HEK293 (cell line): ENCODE measurements around the gene PAF1.

Source experiments
- CTCF ChIA-PET: fragments of 350-600 bp; formaldehyde crosslinking; extraction: SDS; loops from one replicate; lab custom pipeline; 2021; ENCODE audit warnings: antibody characterized with exemption; lab: Yijun Ruan, JAX
- POLR2A ChIA-PET: fragments of 300-600 bp; formaldehyde crosslinking; extraction: SDS; loops from one replicate; lab custom pipeline; 2020; ENCODE audit warnings: antibody characterized with exemption, inconsistent platforms; lab: Yijun Ruan, JAX
- H3K27ac ChIP-seq: fragments of 200-500 bp; sonication (Bioruptor generic); 2 replicates; pipeline ENCODE4 v1.5.1; 2014; ENCODE audit warnings: low read depth, low read length, control low read depth, inconsistent platforms; ENCODE audit errors: extremely low read depth
- H3K36me3 ChIP-seq, 2 experiments: fragments of 200-500 bp in 1 of 2; sonication (Bioruptor generic) in 1 of 2; 1 replicate in 1 of 2; 2 replicates in 1 of 2; pipeline ENCODE4 v1.5.1; 2014 to 2017; ENCODE audit warnings: inconsistent platforms in 2 of 2, low read length in 2 of 2; ENCODE audit not compliant: control insufficient read depth in 2 of 2, insufficient read depth in 1 of 2
- H3K4me1 ChIP-seq: fragments of 200-500 bp; sonication (Bioruptor generic); 2 replicates; pipeline ENCODE4 v1.5.1; 2014; ENCODE audit warnings: mild to moderate bottlenecking, low read length, inconsistent platforms; ENCODE audit not compliant: control insufficient read depth, insufficient read depth
- H3K4me3 ChIP-seq: 2 replicates; pipeline ENCODE4 v1.5.1; 2011; ENCODE audit warnings: low read depth, mild to moderate bottlenecking, control low read depth, low read length, moderate library complexity
- H3K9me3 ChIP-seq: fragments of 200-500 bp; sonication (Bioruptor generic); 2 replicates; pipeline ENCODE4 v1.5.1; 2014; ENCODE audit warnings: low read depth, low read length, inconsistent platforms; ENCODE audit not compliant: control insufficient read depth, insufficient read depth
- EGR2 ChIP-seq: fragments of 450-650 bp; formaldehyde crosslinking; IDR thresholded peaks from 2 replicates; pipeline ENCODE4 v1.5.1; 2016; ENCODE audit warnings: low read depth, missing biosample characterization, missing genetic modification characterization
- GLIS2 ChIP-seq: fragments of 450-650 bp; formaldehyde crosslinking; IDR thresholded peaks from 2 replicates; pipeline ENCODE4 v1.5.1; 2016; ENCODE audit warnings: missing biosample characterization, missing genetic modification characterization
- HIC1 ChIP-seq: fragments of 450-650 bp; formaldehyde crosslinking; IDR thresholded peaks from 2 replicates; pipeline ENCODE4 v1.5.1; 2016; ENCODE audit warnings: missing biosample characterization, missing genetic modification characterization
- IKZF3 ChIP-seq: fragments of 450-650 bp; IDR thresholded peaks from 2 replicates; pipeline ENCODE4 v1.5.0; 2018; ENCODE audit warnings: missing biosample characterization, mild to moderate bottlenecking, missing genetic modification characterization, moderate library complexity
- MZF1 ChIP-seq: fragments of 450-650 bp; formaldehyde crosslinking; IDR thresholded peaks from 2 replicates; pipeline ENCODE4 v1.5.1; 2017; ENCODE audit warnings: missing biosample characterization, missing genetic modification characterization, borderline replicate concordance
- WT1 ChIP-seq: fragments of 450-650 bp; formaldehyde crosslinking; IDR thresholded peaks from 2 replicates; pipeline ENCODE4 v1.5.1; 2016; ENCODE audit warnings: missing biosample characterization, missing genetic modification characterization
- ZBTB10 ChIP-seq: fragments of 450-650 bp; formaldehyde crosslinking; IDR thresholded peaks from 2 replicates; pipeline ENCODE4 v1.5.1; 2016; ENCODE audit warnings: missing biosample characterization, missing genetic modification characterization
- ZBTB7A ChIP-seq: fragments of 450-650 bp; formaldehyde crosslinking; IDR thresholded peaks from 2 replicates; pipeline ENCODE4 v1.5.1; 2016; ENCODE audit warnings: low read depth, missing biosample characterization, missing genetic modification characterization
- ZBTB8A ChIP-seq: fragments of 450-650 bp; formaldehyde crosslinking; IDR thresholded peaks from 2 replicates; pipeline ENCODE4 v1.5.1; 2016; ENCODE audit warnings: missing biosample characterization, missing genetic modification characterization
- ZFP69B ChIP-seq: fragments of 450-650 bp; formaldehyde crosslinking; IDR thresholded peaks from 2 replicates; pipeline ENCODE4 v1.5.1; 2016; ENCODE audit warnings: missing biosample characterization, missing genetic modification characterization
- ZIC2 ChIP-seq: fragments of 450-650 bp; formaldehyde crosslinking; IDR thresholded peaks from 2 replicates; pipeline ENCODE4 v1.5.1; 2016; ENCODE audit warnings: missing biosample characterization, missing genetic modification characterization
- ZNF10 ChIP-seq: fragments of 450-650 bp; formaldehyde crosslinking; IDR thresholded peaks from 2 replicates; pipeline ENCODE4 v1.5.1; 2017; ENCODE audit warnings: missing biosample characterization, missing genetic modification characterization
- ZNF214 ChIP-seq: fragments of 450-650 bp; formaldehyde crosslinking; IDR thresholded peaks from 2 replicates; pipeline ENCODE4 v1.5.1; 2017; ENCODE audit warnings: missing biosample characterization, mild to moderate bottlenecking, missing genetic modification characterization, borderline replicate concordance
- ZNF785 ChIP-seq: fragments of 450-650 bp; formaldehyde crosslinking; IDR thresholded peaks from 2 replicates; pipeline ENCODE4 v1.5.1; 2016; ENCODE audit warnings: missing biosample characterization, missing genetic modification characterization
- TF ChIP-seq, protein P1 (sequence below): fragments of 450-650 bp; formaldehyde crosslinking; IDR thresholded peaks from 2 replicates; pipeline ENCODE4 v1.5.1; 2017; ENCODE audit warnings: missing biosample characterization, missing genetic modification characterization
- TF ChIP-seq, protein P2 (sequence below): fragments of 450-650 bp; formaldehyde crosslinking; IDR thresholded peaks from 2 replicates; pipeline ENCODE4 v1.5.1; 2016; ENCODE audit warnings: missing biosample characterization, missing genetic modification characterization

Gene PAF1

GRCh38 chr19:39408392-39409207, 17.7 kb upstream of the PAF1 start (continued):
- TF ChIP-seq ZBTB10: peak; percentile 68; the same call in 1 of the 2 replicates
- peak; percentile 79 for TF ChIP-seq MZF1
- peak; percentile 21; the same call in 1 of the 2 replicates for TF ChIP-seq ZNF10 (tag by site-specific recombination)
- peak; percentile 46; the same call in 1 of the 2 replicates for TF ChIP-seq WT1 (tag by site-specific recombination)
- TF ChIP-seq ZIC2 (tag by site-specific recombination): peak; percentile 61
- TF ChIP-seq IKZF3 (tag by site-specific recombination): peak; percentile 91
- no peak for TF ChIP-seq ZNF785 (tag by site-specific recombination)
- peak; percentile 88 for TF ChIP-seq GLIS2 (tag by site-specific recombination)
- TF ChIP-seq, protein P1, sequence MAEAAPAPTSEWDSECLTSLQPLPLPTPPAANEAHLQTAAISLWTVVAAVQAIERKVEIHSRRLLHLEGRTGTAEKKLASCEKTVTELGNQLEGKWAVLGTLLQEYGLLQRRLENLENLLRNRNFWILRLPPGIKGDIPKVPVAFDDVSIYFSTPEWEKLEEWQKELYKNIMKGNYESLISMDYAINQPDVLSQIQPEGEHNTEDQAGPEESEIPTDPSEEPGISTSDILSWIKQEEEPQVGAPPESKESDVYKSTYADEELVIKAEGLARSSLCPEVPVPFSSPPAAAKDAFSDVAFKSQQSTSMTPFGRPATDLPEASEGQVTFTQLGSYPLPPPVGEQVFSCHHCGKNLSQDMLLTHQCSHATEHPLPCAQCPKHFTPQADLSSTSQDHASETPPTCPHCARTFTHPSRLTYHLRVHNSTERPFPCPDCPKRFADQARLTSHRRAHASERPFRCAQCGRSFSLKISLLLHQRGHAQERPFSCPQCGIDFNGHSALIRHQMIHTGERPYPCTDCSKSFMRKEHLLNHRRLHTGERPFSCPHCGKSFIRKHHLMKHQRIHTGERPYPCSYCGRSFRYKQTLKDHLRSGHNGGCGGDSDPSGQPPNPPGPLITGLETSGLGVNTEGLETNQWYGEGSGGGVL (tag by site-specific recombination): peak; percentile 94
- TF ChIP-seq, protein P2, sequence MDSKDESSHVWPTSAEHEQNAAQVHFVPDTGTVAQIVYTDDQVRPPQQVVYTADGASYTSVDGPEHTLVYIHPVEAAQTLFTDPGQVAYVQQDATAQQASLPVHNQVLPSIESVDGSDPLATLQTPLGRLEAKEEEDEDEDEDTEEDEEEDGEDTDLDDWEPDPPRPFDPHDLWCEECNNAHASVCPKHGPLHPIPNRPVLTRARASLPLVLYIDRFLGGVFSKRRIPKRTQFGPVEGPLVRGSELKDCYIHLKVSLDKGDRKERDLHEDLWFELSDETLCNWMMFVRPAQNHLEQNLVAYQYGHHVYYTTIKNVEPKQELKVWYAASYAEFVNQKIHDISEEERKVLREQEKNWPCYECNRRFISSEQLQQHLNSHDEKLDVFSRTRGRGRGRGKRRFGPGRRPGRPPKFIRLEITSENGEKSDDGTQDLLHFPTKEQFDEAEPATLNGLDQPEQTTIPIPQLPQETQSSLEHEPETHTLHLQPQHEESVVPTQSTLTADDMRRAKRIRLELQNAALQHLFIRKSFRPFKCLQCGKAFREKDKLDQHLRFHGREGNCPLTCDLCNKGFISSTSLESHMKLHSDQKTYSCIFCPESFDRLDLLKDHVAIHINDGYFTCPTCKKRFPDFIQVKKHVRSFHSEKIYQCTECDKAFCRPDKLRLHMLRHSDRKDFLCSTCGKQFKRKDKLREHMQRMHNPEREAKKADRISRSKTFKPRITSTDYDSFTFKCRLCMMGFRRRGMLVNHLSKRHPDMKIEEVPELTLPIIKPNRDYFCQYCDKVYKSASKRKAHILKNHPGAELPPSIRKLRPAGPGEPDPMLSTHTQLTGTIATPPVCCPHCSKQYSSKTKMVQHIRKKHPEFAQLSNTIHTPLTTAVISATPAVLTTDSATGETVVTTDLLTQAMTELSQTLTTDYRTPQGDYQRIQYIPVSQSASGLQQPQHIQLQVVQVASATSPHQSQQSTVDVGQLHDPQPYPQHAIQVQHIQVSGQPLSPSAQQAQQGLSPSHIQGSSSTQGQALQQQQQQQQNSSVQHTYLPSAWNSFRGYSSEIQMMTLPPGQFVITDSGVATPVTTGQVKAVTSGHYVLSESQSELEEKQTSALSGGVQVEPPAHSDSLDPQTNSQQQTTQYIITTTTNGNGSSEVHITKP (tag by site-specific recombination): peak; percentile 78

DNA sequence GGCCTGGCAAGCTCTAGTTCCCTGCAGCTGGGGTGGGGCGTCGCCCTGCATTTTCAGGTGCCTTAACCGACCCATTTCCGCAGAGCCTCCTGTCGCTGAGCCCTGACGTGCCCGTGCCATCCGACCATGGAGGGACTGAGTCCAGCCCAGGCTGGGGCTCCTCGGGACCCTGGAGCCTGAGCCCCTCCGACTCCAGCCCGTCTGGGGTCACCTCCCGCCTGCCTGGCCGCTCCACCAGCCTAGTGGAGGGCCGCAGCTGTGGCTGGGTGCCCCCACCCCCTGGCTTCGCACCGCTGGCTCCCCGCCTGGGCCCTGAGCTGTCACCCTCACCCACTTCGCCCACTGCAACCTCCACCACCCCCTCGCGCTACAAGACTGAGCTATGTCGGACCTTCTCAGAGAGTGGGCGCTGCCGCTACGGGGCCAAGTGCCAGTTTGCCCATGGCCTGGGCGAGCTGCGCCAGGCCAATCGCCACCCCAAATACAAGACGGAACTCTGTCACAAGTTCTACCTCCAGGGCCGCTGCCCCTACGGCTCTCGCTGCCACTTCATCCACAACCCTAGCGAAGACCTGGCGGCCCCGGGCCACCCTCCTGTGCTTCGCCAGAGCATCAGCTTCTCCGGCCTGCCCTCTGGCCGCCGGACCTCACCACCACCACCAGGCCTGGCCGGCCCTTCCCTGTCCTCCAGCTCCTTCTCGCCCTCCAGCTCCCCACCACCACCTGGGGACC, 16.9 kb upstream of the PAF1 start:
- no peak overlapping the region for H3K27ac ChIP-seq
- POLR2A ChIA-PET: interaction anchor here (1.2 to 11.2 kb wide), 4 partner anchors 9 to 125 kb away, joined by 3 to 175 read pairs (median 84); partner anchors contain the start of genes EID2B, MED29, PAF1 and RPS16
- TF ChIP-seq, protein P2 (tag by site-specific recombination): no peak
- TF ChIP-seq EGR2 (tag by site-specific recombination) (peak; percentile 81), ZNF214 (tag by site-specific recombination) (no peak), ZBTB8A (tag by site-specific recombination) (0 out of 2 replicates have a peak, but pooled peaks have one; percentile 13), ZBTB7A (tag by site-specific recombination) (peak; percentile 7; the same call in 1 of the 2 replicates), ZFP69B (no peak), HIC1 (tag by site-specific recombination) (peak; percentile 99)
- TF ChIP-seq, protein P1 (tag by site-specific recombination): no peak

More for the DNA sequence above, 16.9 kb upstream of the PAF1 start:
- Histone ChIP-seq H3K4me3 (peak overlapping the region; percentile 61), H3K36me3 (peaks cover 0 to 3% of the 10 kb centered on the region in 2 experiments; a peak in 1 of 3 replicates), H3K9me3 (no peaks in the 10 kb centered on the region), H3K4me1 (peaks cover 51% of the 10 kb centered on the region)
- CTCF ChIA-PET: interaction anchor here (0.6 to 4.6 kb wide), 6 partner anchors 10 to 85 kb away, joined by 3 to 41 read pairs (median 3); no protein-coding TSS in a partner anchor
